GM18873 (cell line): ENCODE measurements around the gene GAS6.
"Not testable (repeated sequence)": the region's sequence is repeated elsewhere in the genome, so short reads cannot be mapped to it uniquely, and the experiment has no call there.

Source experiments
- ATAC-seq: cut with Tn5 transposase; IDR thresholded peaks from one replicate; pipeline ENCODE4 v1.9.1; 2021; ENCODE audit warnings: mild to moderate bottlenecking, moderate library complexity, moderate number of reproducible peaks; ENCODE audit not compliant: unreplicated experiment, low FRiP score

Gene GAS6

GRCh38 chr13:113863524-113864272 is at the start of gene GAS6:
Gene GAS6, minus strand, starts transcription at chr13:113864076. Its CDS starts 156 bp downstream, at chr13:113863920.
- no peak for ATAC-seq

- not testable (repeated sequence) for ATAC-seq
Measured at GRCh38 chr13:113913408-113913807, 49.5 kb upstream of the GAS6 start.

GRCh38 chr13:113912596-113912995 is 48.7 kb upstream of the GAS6 start:
- ATAC-seq: no peak

- ATAC-seq: no peak
Measured at GRCh38 chr13:113907635-113908617, 44.0 kb upstream of the GAS6 start.

GRCh38 chr13:113906571-113906970 is 42.7 kb upstream of the GAS6 start:
- no peak for ATAC-seq

- ATAC-seq: no peak
Measured at GRCh38 chr13:113905942-113906341, 42.1 kb upstream of the GAS6 start.

GRCh38 chr13:113905018-113905417 is 41.1 kb upstream of the GAS6 start:
- ATAC-seq: no peak

- ATAC-seq: no peak
Measured at GRCh38 chr13:113904411-113904810, 40.5 kb upstream of the GAS6 start.

- ATAC-seq: no peak
Measured at GRCh38 chr13:113903912-113904311, 40.0 kb upstream of the GAS6 start.

- no peak for ATAC-seq
Measured at GRCh38 chr13:113902986-113903775, 39.3 kb upstream of the GAS6 start.

GRCh38 chr13:113902481-113902880 is 38.6 kb upstream of the GAS6 start:
- ATAC-seq: no peak

- no peak for ATAC-seq
Measured at GRCh38 chr13:113901642-113902041, 37.8 kb upstream of the GAS6 start.

GRCh38 chr13:113901231-113901630 is 37.4 kb upstream of the GAS6 start:
- no peak for ATAC-seq

- ATAC-seq: no peak
Measured at GRCh38 chr13:113900646-113901045, 36.8 kb upstream of the GAS6 start.

GRCh38 chr13:113898391-113898790 is 34.5 kb upstream of the GAS6 start:
- no peak for ATAC-seq

GRCh38 chr13:113897966-113898365 is 34.1 kb upstream of the GAS6 start:
- no peak for ATAC-seq

GRCh38 chr13:113897161-113897560 is 33.3 kb upstream of the GAS6 start:
- ATAC-seq: no peak

- ATAC-seq: no peak
Measured at GRCh38 chr13:113895436-113895835, 31.6 kb upstream of the GAS6 start.

GRCh38 chr13:113890774-113891480 is 27.1 kb upstream of the GAS6 start:
- no peak for ATAC-seq

GRCh38 chr13:113889467-113889866 is 25.6 kb upstream of the GAS6 start:
- no peak for ATAC-seq
